Inflammatory macrophage (primary cell): ENCODE measurements around the gene CFAP97D1.

Experiments used
- DNase-seq, 2 donors: peaks; one replicate each; pipeline ENCODE4 v3.0.0-alpha.2; 2020 to 2022
- total RNA-seq, 18 experiments: gene quantifications; one replicate each; lab custom pipeline; 2026; ENCODE audit warnings: mixed read lengths in 6 of 18, inconsistent platforms in 2 of 18; lab: John Stamatoyannopoulos, UW

CFAP97D1 gene
- total RNA-seq = 0 to 0.39 (median 0.13) reads per million in 18 experiments

DNA sequence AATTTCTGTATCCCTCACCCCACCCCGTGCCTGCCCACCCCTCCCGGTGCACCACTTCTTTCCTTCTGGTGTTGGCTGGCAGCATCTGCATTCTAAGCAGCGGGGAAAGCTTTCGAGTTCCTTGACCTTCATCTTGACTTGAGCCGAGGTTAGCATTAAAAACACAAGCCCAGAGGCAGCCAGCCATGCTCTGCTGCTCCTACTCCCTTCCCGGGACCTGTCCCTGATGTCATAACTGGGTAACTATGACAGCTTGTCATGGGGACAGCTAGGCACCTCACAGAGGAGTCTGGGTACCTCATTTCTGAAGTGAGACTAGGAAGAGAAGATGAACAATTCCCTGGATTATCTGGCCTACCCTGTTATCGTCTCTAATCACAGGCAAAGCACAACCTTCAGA is at the start of gene CFAP97D1:
Gene CFAP97D1, plus strand, starts transcription at position 301 of the 400 bp plus-strand sequence. Its CDS starts 28 bp downstream, at position 329.
- no peak for DNase-seq

- no peak for DNase-seq
Observed at GRCh38 chr17:43732958-43733357, 47.3 kb upstream of the CFAP97D1 start.

GRCh38 chr17:43733956-43734355 is 46.3 kb upstream of the CFAP97D1 start:
- DNase-seq = peak in 1 of 2 donors; percentile 33

DNA sequence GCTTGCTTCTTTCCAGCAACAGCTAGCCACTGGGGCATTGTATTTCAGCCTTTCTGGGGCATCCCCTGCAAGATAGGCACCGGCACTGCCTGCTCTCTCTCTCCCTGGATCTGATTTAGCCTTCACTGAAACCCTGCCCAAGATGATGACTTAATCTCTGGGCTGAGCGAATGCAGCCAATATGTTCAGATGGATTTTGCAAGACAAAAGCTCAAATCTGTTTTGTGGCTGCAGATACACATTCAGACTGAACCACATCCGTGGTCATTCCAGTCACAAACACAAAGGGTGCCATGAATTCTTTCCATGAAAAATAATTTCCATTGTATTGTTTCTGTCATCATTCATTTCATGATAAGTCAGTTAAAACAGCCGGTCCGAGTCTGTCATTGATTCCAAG is 45.9 kb upstream of the CFAP97D1 start:
- no peak for DNase-seq

- DNase-seq = no peak
Observed at GRCh38 chr17:43736389-43736788, 43.8 kb upstream of the CFAP97D1 start.

DNA sequence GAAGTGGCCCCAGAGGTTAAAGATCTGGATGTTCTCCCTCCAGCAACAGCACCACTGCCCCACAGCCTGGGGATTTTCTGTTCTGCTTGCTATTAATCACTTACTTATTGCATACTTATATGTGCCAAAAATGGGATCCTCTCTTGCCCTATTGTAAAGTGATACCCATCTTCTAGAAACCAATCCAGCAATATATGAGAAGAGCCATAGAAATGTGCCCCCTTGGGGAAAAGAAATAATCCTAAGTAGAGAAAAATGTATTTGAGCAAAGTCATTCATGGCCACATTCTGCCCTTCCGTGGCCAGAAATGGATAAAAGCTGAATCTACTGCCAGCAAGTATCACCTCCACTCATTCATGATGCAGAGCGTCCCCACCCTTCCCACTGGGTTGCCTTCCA is 42.5 kb upstream of the CFAP97D1 start:
- DNase-seq = no peak

DNA sequence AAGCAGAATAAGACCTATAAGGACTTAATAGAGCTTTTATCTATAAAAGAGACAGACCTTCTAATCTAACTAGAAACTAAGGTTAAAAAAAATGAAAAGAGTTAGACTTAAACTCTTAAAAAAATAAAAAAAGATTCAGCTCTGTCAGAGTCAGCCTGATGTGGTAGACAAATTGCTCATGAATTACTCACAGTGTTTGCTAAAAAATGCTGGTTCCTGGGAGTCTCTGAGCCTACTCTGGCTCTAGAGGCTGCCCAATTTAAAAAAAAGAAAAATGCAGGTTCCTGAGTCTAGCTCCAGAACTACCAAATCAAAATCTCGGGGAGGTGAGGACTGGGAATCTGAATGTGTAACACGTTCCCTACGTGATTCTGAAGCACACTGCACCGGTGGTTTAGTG is 39.7 kb upstream of the CFAP97D1 start:
- DNase-seq = no peak

- peak; percentile 49 to 67 for DNase-seq
Observed at GRCh38 chr17:43741636-43742035, 38.6 kb upstream of the CFAP97D1 start.

DNA sequence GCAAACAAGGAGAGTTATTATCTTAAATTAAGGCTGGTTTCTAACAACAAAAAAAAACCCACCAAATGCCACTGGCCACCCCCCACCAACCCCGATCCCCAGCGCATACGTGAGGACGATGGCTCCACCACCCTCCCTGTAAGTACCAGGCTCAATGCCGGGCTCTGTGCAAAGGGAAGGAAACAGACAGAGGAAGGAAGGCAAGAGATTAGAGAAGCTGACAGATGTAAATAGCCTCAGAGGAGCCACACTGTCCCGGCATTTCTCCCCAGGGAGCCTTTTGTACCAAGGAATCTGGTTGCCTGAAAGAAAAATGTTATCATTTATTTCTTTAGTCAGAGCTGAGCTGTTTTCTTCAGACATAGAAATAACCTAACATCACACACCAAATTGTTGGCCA is 34.7 kb upstream of the CFAP97D1 start:
- no peak for DNase-seq

DNA sequence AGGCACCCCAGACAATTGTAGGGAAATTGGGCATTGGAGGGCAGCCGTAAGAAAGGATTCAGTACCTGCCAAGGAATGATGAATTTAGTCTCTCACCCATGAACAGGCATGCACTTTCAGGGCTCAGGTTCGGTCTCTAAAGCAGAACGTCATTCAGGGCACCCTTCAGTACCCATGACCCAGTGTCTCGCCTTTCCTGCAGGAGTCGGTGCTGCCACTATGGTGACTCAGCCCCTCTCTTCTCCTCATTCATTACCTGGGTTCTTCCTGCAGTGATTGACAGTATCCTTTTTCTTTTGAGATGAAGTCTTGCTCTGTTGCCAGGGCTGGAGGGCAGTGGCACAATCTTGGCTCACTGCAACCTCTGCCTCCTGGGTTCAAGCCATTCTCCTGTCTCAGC is 30.1 kb upstream of the CFAP97D1 start:
- DNase-seq = no peak

DNA sequence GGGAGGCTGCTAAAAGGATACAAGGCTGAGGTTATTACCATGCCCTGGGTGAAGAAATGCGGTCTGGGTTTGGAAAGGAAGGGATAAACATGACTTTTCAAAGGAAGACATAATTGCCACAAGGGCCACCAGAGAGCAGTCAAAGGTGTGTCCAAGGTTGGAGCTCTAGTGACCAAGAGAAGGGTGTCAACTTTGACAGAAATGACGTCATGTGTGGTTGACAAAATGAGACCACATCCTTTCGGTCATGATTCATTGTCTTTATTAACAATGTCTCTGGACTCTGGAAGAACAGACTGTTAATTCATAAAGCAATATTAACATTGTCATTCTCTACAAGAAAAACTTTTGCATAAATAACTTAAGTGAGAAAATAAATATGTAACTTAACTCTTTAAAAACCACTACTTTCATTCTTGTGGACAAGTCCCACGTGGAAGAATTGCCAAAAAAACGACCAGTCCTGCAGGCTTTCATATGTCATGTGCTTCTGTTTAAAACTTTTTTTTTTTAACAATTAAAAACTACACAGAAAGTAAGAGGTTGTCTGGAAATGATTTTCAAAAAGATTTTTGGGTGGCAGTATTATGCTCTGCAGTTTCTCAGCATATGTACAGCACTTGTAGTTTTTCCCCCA is 26.6 kb upstream of the CFAP97D1 start:
- DNase-seq = peak; percentile 11 to 27

- DNase-seq = no peak
Observed at GRCh38 chr17:43754947-43755346, 25.3 kb upstream of the CFAP97D1 start.

GRCh38 chr17:43755389-43755875 is 24.8 kb upstream of the CFAP97D1 start:
- DNase-seq = no peak

DNA sequence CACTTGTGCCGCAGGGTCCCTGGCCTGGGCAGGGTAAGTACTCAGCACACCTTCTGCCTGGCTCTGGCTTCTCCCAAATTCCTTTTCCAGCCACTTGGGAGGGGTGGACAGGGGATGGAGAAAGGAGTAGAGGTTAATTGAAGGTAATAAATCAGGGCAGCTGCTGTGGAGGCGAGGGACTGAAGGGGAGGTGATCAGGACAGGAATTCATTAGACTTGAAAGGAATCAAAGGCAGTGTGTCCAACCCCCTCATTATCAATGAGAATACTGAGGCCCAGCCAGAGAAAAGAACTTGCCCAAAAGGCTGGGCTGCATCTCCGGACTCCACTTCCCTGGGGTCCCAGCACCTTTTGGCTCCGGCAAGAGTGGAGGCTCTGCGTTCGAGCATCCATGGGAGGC is 24.0 kb upstream of the CFAP97D1 start:
- no peak for DNase-seq

DNA sequence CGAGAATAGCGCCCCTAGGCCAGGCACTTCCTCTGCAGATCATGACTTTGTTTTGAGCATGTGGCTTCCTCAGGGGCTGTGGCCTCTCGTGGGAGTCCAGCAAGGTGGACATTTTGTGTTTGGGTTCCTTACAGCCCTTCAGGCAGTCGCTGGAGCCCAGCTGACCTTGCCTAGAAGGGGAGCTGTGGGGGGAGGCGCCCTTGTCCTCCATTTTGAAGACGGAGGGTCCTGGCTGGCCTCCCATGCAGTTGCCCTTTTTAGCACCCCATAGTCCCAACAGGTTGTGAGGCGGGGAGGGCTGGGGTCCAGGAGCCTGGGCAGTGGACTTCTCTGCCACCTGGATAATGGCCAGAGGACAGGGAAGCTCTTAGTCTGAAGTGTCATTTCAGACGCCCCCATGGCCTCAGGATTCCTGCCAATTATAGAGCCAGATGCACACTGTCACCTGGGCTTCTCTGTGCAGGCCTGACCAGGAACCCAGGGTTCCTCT is 23.0 kb upstream of the CFAP97D1 start:
- DNase-seq = no peak

GRCh38 chr17:43758086-43758485 is 22.1 kb upstream of the CFAP97D1 start:
- DNase-seq = no peak

GRCh38 chr17:43758497-43759174 is 21.6 kb upstream of the CFAP97D1 start, which contains the start of gene SOST:
SOST (minus strand) TSS chr17:43758791; CDS start chr17:43758741, 50 bp downstream.
- DNase-seq = no peak

DNA sequence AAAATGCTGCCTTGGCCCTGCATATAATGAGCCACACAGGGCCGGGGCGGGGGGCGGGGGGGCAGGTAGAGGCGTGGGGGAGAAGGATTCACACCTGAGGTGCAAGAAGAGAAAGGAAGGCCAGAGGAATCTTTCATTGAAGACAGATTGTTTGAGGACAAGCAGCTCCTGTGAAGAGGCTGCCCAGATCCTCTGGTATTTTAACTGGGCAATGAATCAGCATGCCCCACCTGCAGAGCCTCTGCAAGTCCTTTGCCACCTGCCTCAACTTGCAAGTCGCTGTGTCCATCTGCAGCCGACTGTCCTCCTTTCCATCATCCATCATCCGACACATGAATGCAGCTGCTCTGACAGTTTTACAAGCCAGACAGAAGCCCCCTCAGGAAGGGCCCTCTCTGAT is 20.4 kb upstream of the CFAP97D1 start:
- DNase-seq = no peak

DNA sequence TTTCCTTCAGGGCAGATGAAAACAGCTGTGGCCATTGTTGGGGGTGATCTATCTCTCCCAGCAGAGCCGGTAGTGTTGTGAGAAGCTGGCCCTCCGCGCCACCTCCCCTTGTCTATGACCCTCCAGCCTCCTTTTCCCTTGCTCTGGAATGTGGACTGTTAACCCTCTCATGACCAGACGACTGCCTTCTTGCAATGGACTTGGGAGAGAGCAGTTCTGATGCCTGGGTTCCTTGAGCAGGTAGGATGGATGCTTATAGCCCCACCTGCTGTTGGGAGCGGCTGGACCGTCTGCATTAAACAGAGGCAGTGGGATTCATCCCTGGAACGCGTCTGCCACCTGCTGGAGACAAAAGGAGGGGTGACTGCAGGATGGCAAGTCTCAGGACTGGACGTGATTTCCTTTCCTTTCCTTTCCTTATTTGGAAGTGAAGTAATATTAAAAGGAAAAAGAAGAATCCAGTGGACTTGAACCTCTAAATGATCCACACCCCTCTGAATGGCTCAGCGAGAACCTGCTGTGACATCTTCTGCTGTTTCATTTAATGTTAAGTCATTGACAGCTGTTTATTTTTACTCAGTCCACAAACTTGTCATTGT is 19.9 kb upstream of the CFAP97D1 start:
- peak; percentile 88 to 91 for DNase-seq

GRCh38 chr17:43766413-43767052 is 13.7 kb upstream of the CFAP97D1 start:
- DNase-seq = peak; percentile 48 to 53

DNA sequence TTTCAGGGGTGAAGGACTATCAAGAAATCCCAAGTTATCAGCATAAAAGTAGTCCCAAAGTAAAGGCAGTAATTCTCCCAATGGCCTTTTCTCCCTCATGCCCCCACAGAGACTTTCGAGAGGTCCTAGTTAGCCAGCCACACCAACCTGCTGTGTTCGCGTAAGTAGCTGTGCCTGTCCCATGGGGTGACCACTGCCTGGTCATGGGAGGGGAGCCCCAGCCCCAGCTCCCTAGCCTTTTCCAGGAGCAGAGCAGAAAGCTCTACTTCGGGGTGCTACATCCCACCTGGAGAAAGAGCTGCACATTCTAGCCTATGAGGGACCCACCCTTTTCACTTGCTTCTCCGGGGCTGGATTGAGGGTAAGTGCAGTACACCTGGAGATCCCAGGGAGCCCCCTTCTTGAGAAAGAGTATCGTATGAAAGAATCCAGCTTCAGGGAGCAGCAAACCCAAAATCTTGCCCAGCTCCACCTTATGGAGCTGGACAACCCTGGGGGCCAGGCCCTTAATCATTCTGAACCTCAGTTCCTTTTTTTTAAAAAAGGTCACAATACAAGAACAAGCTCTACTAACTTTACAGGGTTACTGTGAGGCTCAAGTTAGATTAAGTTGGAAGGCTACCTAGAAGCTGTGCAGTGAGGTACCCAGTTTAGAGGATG is 13.1 kb upstream of the CFAP97D1 start:
- no peak for DNase-seq

- DNase-seq = no peak
Observed at GRCh38 chr17:43767713-43768059, 12.5 kb upstream of the CFAP97D1 start.

GRCh38 chr17:43768382-43768781 is 11.9 kb upstream of the CFAP97D1 start:
- peak; percentile 93 to 94 for DNase-seq
